ENCODE data around the gene TEKTIP1.

TEKTIP1 gene

DNA sequence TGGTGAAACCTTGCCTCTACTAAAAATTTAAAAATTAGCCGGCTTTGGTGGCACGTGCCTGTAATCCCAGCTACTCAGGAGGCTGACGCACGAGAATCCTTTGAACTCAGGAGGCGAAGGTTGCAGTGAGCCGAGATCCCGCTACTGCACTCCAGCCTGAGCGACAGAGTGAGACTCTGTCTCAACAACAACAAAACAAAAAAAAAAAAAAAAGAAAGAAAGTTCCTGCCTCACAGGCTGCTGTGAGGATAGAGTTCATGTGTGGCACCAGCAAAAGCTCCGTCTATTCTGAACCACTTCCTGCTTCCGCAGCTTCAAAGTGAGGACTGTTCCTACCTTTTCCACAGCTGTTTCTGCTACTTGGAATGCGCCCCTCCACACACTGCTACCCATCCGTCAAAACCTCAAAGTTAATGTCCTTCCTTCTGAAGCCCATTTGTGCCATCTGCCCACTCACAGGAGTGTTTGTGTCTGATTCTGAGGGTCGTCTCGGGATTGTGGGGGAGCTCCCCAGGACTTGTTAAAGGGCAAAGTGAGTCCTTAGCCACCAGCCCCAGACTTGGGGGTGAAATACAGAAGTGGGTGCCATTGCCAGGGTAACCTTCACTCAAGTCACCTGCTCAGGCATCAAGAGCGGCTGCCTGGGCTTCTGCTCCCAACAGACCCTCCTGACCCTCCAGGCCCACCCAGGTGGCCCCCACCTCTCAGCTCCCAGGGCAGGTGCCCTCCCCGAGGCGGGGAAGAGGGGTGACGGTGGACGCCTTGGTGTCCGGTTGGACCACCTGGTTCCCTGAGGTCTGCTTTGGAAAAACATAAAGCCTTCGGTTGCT, 15.5 kb downstream of the TEKTIP1 start:
- TF ChIP-seq, protein P1, sequence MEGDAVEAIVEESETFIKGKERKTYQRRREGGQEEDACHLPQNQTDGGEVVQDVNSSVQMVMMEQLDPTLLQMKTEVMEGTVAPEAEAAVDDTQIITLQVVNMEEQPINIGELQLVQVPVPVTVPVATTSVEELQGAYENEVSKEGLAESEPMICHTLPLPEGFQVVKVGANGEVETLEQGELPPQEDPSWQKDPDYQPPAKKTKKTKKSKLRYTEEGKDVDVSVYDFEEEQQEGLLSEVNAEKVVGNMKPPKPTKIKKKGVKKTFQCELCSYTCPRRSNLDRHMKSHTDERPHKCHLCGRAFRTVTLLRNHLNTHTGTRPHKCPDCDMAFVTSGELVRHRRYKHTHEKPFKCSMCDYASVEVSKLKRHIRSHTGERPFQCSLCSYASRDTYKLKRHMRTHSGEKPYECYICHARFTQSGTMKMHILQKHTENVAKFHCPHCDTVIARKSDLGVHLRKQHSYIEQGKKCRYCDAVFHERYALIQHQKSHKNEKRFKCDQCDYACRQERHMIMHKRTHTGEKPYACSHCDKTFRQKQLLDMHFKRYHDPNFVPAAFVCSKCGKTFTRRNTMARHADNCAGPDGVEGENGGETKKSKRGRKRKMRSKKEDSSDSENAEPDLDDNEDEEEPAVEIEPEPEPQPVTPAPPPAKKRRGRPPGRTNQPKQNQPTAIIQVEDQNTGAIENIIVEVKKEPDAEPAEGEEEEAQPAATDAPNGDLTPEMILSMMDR (IDR thresholded peaks at IDR 0.05; ENCODE audit: low read depth, low read length, missing control alignments): no peak
- H3K4me3 ChIP-seq (ENCODE audit: low read depth, low read length): no peak overlapping the region
- no peak for DNase-seq (ENCODE audit: low read depth)

DNA sequence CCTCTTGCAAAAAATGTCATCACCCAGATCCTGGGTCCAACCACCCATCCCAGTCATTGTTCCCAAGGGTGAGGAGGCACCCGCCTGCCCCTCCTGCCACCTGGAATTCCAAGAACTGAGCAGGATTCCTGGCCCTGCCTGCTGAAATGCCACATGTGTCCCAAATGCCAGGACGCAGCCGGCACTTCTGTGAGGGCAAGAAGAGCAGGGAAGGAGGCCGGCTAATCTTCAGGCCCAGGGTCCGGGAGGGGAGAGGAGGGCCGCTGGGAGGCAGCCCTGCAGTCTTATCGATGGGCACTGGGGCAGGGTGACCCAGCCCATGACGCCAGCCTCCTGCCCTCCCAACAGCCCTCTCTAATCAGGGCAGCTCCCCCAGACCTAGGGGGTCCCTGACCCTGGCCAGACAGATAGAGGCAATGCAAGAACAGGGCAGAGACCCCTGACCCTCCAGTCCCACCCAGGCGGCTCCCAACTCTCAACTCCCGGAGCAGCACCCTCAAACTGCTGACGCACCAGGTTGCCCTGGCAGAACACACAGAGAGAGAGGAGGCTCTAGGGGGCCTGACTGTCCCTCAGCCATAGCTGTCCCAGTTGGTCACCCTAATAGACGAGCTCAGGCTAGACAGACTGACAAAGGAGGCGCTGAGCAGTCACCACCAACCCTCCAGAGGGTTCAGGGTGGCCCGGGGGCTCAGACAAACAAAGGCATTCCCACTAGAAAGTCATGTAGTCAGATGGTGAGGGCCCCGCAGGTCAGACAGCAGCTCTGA, 16.9 kb downstream of the TEKTIP1 start:
- H3K4me3 ChIP-seq (ENCODE audit: low read depth, low read length): peak overlapping the region; percentile 97
- DNase-seq (ENCODE audit: low read depth): no peak

DNA sequence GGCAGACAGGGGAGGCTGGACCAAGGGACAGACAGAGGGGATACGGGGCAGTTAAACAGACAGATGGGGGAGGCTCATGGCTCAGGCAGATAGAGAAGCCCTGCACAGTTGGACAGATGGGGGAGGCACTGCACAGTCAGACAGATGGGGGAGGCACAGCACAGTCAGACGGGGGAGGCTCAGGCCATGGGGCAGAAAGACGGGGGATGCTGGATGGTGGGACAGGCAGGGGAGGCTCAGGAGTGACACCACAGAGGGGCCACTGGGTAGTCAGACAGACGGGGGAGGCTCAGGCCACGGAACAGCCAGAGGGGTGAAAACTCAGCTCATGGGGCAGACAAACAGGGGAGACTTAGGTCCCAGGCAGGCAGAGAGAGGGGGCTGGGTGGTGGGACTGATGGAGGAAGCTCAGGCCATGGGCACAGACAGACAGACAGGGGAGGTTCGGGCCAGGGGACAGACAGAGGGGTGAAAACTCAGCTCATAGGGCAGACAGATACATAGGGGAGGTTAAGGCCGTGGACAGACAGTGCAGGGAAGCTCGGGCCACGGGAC, 17.5 kb downstream of the TEKTIP1 start:
- peak overlapping the region; percentile 97 for H3K4me3 ChIP-seq (ENCODE audit: low read depth, low read length)
- TF ChIP-seq, protein P1 (IDR thresholded peaks at IDR 0.05; ENCODE audit: low read depth, low read length, missing control alignments): no peak
- DNase-seq (ENCODE audit: low read depth): no peak

More for the DNA sequence above, 16.9 kb downstream of the TEKTIP1 start:
- TF ChIP-seq, protein P1 (IDR thresholded peaks at IDR 0.05; ENCODE audit: low read depth, low read length, missing control alignments): no peak

DNA sequence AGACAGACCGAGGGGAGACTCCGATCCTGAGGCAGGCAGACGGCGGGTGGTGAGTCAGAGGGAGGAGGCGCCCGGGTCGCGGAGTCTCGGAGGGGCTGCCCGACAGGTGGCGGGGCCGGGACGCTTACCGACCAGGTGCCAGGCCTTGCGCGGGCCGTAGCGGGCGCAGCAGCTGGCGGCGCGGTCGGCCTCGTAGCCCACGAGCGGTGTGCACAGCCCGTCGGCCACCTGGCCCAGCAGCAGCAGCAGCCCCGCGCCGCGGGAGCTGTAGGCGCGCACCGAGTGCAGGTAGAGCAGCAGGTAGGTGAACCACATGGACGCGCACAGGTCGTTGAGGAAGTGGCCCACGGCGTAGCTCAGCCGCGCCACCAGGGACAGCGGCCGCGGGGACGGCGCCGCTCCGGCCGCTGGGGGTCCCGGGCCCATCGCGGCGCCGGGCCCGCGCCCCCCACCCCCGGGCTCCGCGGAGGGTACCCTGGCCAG, 18.0 kb downstream of the TEKTIP1 start:
- peak overlapping the region; percentile 97 for H3K4me3 ChIP-seq (ENCODE audit: low read depth, low read length)
- DNase-seq (ENCODE audit: low read depth): no peak
- TF ChIP-seq, protein P1 (IDR thresholded peaks at IDR 0.05; ENCODE audit: low read depth, low read length, missing control alignments): peak; percentile 12

GRCh38 chr19:3557461-3558248, 18.7 kb downstream of the TEKTIP1 start, which contains the start of gene MFSD12:
Gene MFSD12, minus strand, starts transcription at chr19:3557586. Its CDS starts 183 bp downstream, at chr19:3557403.
- TF ChIP-seq, protein P1 (IDR thresholded peaks at IDR 0.05; ENCODE audit: low read depth, low read length, missing control alignments): no peak
- H3K4me3 ChIP-seq (ENCODE audit: low read depth, low read length): peak within 1 kb of the TSS; percentile 97
- DNase-seq (ENCODE audit: low read depth): peak; percentile 69

Measured in GM12864 (cell line).